H1 (cell line): Measurements from ENCODE around the gene EN2. TPM values are rescaled to one million over a fixed set of nuclear protein-coding genes. Genes with fewer than 3 reads are reported as not detected.

Source experiments
- CBX8 ChIP-seq: fragments of 300-800, 300-1000 bp; sonication (generic); IDR thresholded peaks from 2 replicates; pipeline ENCODE4 v1.7.1; 2016; ENCODE audit warnings: low read depth, low read length, borderline replicate concordance
- E2F6 ChIP-seq: IDR thresholded peaks from 2 replicates; pipeline ENCODE4 v1.6.1; 2012; ENCODE audit warnings: inconsistent platforms
- EZH2 ChIP-seq: fragments of 200-600 bp; sonication (generic); IDR thresholded peaks from 2 replicates; pipeline ENCODE4 v1.7.1; 2012; ENCODE audit warnings: low read depth, mild to moderate bottlenecking, moderate library complexity, low read length, inconsistent platforms; ENCODE audit not compliant: severe bottlenecking
- RBBP5 ChIP-seq: IDR thresholded peaks from 2 replicates; pipeline ENCODE4 v1.7.1; 2012; ENCODE audit warnings: low read depth, mild to moderate bottlenecking, inconsistent platforms, low read length, moderate library complexity, borderline replicate concordance
- SIN3A ChIP-seq, 2 experiments: IDR thresholded peaks in 1 of 2; conservative IDR thresholded peaks in 1 of 2; 2 replicates each; pipeline ENCODE4 v1.6.1; 2011 to 2012; ENCODE audit warnings: low read length in 2 of 2, improper control_type of control experiment in 1 of 2, low read depth in 1 of 2, mild to moderate bottlenecking in 1 of 2
- TAF7 ChIP-seq: optimal IDR thresholded peaks from 2 replicates; pipeline ENCODE3; 2011; ENCODE audit warnings: low read depth, mild to moderate bottlenecking, inconsistent platforms, low read length, moderate library complexity, borderline replicate concordance
- ZNF274 ChIP-seq: IDR thresholded peaks from 2 replicates; pipeline ENCODE4 v1.7.0; 2012; ENCODE audit warnings: low read length, borderline replicate concordance; ENCODE audit errors: extremely low read depth
- polyA plus RNA-seq, 7 experiments: library from polyadenylated mRNA; depleted of rRNA in 3 of 7; stranded (reverse) in 5 of 7; unstranded in 2 of 7; fragments of >200 nt in 5 of 7; fragments of 200-250 nt in 2 of 7; gene quantifications; 1 replicate in 5 of 7; 2 replicates in 1 of 7; 4 replicates in 1 of 7; pipeline versions ENCODE4 v1.2.1 to v1.2.3, GENCODE V29; 2011 to 2013; ENCODE audit warnings: missing spikeins in 2 of 7, mixed read lengths in 2 of 7
- total RNA-seq: library from RNA; stranded (reverse); fragmentation: NEBNext Ultra II Directional; extraction: Animal tissue kit (Norgen Biotek cat#: 25700); gene quantifications from 2 replicates; pipeline ENCODE4 v1.2.1, GENCODE V29; 2021

EN2 gene
- total and polyA plus RNA-seq, 2 of the 8 experiments (the other 6 are each of a cell fraction or from before 2014, with no cell fraction given) = not detected

GRCh38 chr7:155459700-155460461 is 2.0 kb downstream of the EN2 start (continued):
- TF ChIP-seq E2F6 (no peak), SIN3A (conservative IDR thresholded peaks at IDR 0.05 in 1 of 2, IDR thresholded peaks at IDR 0.05 in 1 of 2; ENCODE audit: low read depth in 1 of 2, low read length in 2 of 2) (no peak), ZNF274 (no peak), EZH2 (peak; percentile 90), CBX8 (peak; percentile 59; the same call in 1 of the 2 replicates), TAF7 (no peak), RBBP5 (no peak)
